HCT116 (cell line): ENCODE measurements around the gene POPDC2. TPM values are rescaled to one million over a fixed set of nuclear protein-coding genes. Genes with fewer than 3 reads are reported as not detected.

ENCODE experiments used
- ATAC-seq: fragments of 200-7000 bp; cut with Tn5 transposase; 2 replicates; pipeline ENCODE4 v1.9.1; 2020; ENCODE audit warnings: mild to moderate bottlenecking, moderate library complexity
- BruUV-seq: library from RNA; stranded (reverse); fragments of 400-500 nt; replicated peaks from 2 replicates; lab custom pipeline; 2021; lab: Mats Ljungman, UMichigan
- CTCF ChIA-PET: fragments of 300-600 bp; sonication (Branson Sonifier 250); formaldehyde crosslinking; loops from one replicate; lab custom pipeline; 2021; ENCODE audit warnings: antibody characterized with exemption; lab: Charles Lee
- POLR2A ChIA-PET: fragments of 300-600, 350-600 bp; sonication (Branson Sonifier 250); formaldehyde crosslinking; loops from one replicate; lab custom pipeline; 2021; ENCODE audit warnings: antibody characterized with exemption; lab: Charles Lee
- RAD21 ChIA-PET, 2 experiments: fragments of 300-600 bp; sonication (Branson Sonifier 250); formaldehyde crosslinking; loops; one replicate each; lab custom pipeline; 2023; ENCODE audit warnings: low total read pairs in 2 of 2; ENCODE audit not compliant: uncharacterized antibody in 2 of 2, unreplicated experiment in 2 of 2, low non-redundant PET in 1 of 2; lab: Charles Lee
- DNase-seq: peaks from one replicate; pipeline ENCODE4 v3.0.0-alpha.2; 2010; ENCODE audit warnings: low read depth, low spot score
- H2AFZ ChIP-seq: fragments of 200-600 bp; shearing (Covaris generic), sonication (generic); 2 replicates; pipeline ENCODE4 v1.6.1; 2017; ENCODE audit warnings: low read depth, mixed run types, mixed read lengths, antibody characterized with exemption, low read length; ENCODE audit not compliant: poor library complexity, severe bottlenecking
- H3K27ac ChIP-seq: 2 replicates; pipeline ENCODE4 v1.5.1; 2012; ENCODE audit warnings: low read depth, low read length
- H3K27me3 ChIP-seq: fragments of 200-600 bp; sonication (generic); 2 replicates; pipeline ENCODE4 v1.6.1; 2016; ENCODE audit warnings: mixed run types, low read length, mixed read lengths; ENCODE audit not compliant: insufficient read depth
- H3K36me3 ChIP-seq, 2 experiments: fragments of 200-500 bp in 1 of 2; fragments of 200-600 bp in 1 of 2; sonication (Bioruptor generic) in 1 of 2; sonication (generic) in 1 of 2; 2 replicates each; pipeline versions ENCODE4 v1.5.1 to v1.6.1; 2014 to 2016; ENCODE audit warnings: low read length in 2 of 2, inconsistent platforms in 1 of 2, mixed read lengths in 1 of 2, mixed run types in 1 of 2; ENCODE audit not compliant: insufficient read depth in 2 of 2, control insufficient read depth in 1 of 2
- H3K4me1 ChIP-seq, 2 experiments: fragments of 200-600 bp in 1 of 2; sonication (generic) in 1 of 2; 2 replicates each; pipeline versions ENCODE4 v1.5.1 to v1.6.1; 2012 to 2017; ENCODE audit warnings: low read length in 2 of 2, inconsistent platforms in 1 of 2, mild to moderate bottlenecking in 1 of 2, mixed read lengths in 1 of 2, mixed run types in 1 of 2, moderate library complexity in 1 of 2; ENCODE audit not compliant: insufficient read depth in 2 of 2, control insufficient read depth in 1 of 2
- H3K4me2 ChIP-seq: fragments of 200-600 bp; sonication (generic); 2 replicates; pipeline ENCODE4 v1.6.1; 2017; ENCODE audit warnings: mixed run types, low read length, mixed read lengths
- H3K4me3 ChIP-seq, 2 experiments: fragments of 200-600 bp in 1 of 2; sonication (generic) in 1 of 2; replicated peaks in 1 of 2; 2 replicates each; pipeline ENCODE4 v1.5.1; 2011 to 2016; ENCODE audit warnings: low read length in 2 of 2, control low read depth in 1 of 2, low read depth in 1 of 2, mild to moderate bottlenecking in 1 of 2, mixed read lengths in 1 of 2, mixed run types in 1 of 2
- H3K79me2 ChIP-seq: fragments of 200-600 bp; sonication (generic); 2 replicates; pipeline ENCODE4 v1.6.1; 2017; ENCODE audit warnings: mild to moderate bottlenecking, mixed run types, low read length, moderate library complexity, mixed read lengths; ENCODE audit not compliant: insufficient read depth
- H3K9ac ChIP-seq: fragments of 200-600 bp; sonication (generic); 2 replicates; pipeline ENCODE4 v1.6.1; 2016; ENCODE audit warnings: low read length, mixed read lengths
- H3K9me2 ChIP-seq: fragments of 200-600 bp; sonication (generic), shearing (Covaris generic); 2 replicates; pipeline ENCODE4 v1.6.1; 2017; ENCODE audit warnings: mixed run types, mild to moderate bottlenecking, moderate library complexity; ENCODE audit not compliant: insufficient read depth
- H3K9me3 ChIP-seq, 2 experiments: fragments of 200-500 bp in 1 of 2; fragments of 200-600 bp in 1 of 2; sonication (Bioruptor generic) in 1 of 2; sonication (generic) in 1 of 2; 2 replicates each; pipeline ENCODE4 v1.6.1; 2014 to 2017; ENCODE audit warnings: low read length in 2 of 2, mixed read lengths in 2 of 2, inconsistent platforms in 1 of 2, low read depth in 1 of 2, mild to moderate bottlenecking in 1 of 2, mixed run types in 1 of 2, moderate library complexity in 1 of 2; ENCODE audit not compliant: control insufficient read depth in 1 of 2, insufficient read depth in 1 of 2
- H4K20me1 ChIP-seq: fragments of 200-600 bp; sonication (generic), shearing (Covaris generic); 2 replicates; pipeline ENCODE4 v1.6.1; 2017; ENCODE audit warnings: mixed run types, mild to moderate bottlenecking, moderate library complexity; ENCODE audit not compliant: insufficient read depth
- EZH2 ChIP-seq: fragments of 200-600 bp; sonication (generic); IDR thresholded peaks from 2 replicates; pipeline ENCODE4 v1.6.1; 2017; ENCODE audit warnings: antibody characterized with exemption, mixed run types
- EZH2phosphoT487 ChIP-seq: fragments of 200-600 bp; IDR thresholded peaks from 2 replicates; pipeline ENCODE4 v1.6.1; 2018; ENCODE audit warnings: antibody characterized with exemption, borderline replicate concordance
- FOSL1 ChIP-seq: IDR thresholded peaks from 2 replicates; pipeline ENCODE4 v1.6.1; 2012; ENCODE audit warnings: low read depth
- JUND ChIP-seq: IDR thresholded peaks from 2 replicates; pipeline ENCODE4 v1.6.1; 2012
- SIN3A ChIP-seq: IDR thresholded peaks from 2 replicates; pipeline ENCODE4 v1.6.1; 2012; ENCODE audit warnings: low read depth
- TCF7L2 ChIP-seq: IDR thresholded peaks from 2 replicates; pipeline ENCODE4 v1.7.0; 2011; ENCODE audit warnings: borderline replicate concordance, inconsistent platforms; ENCODE audit not compliant: insufficient read depth, insufficient read length; ENCODE audit errors: extremely low read depth
- ZNF274 ChIP-seq: fragments of 200-500 bp; sonication (Bioruptor generic); IDR thresholded peaks from 2 replicates; pipeline ENCODE4 v1.6.1; 2014; ENCODE audit warnings: mild to moderate bottlenecking, low read depth, low read length, inconsistent platforms
- intact Hi-C: fragments of 100-400 bp; cut with micrococcal nuclease; formaldehyde crosslinking; loops from 2 replicates; pipeline ENCODE4 v1.10.0; 2022
- total RNA-seq: library from RNA; stranded (reverse); gene quantifications from one replicate; pipeline ENCODE4 v1.2.1, GENCODE V29; 2021; ENCODE audit not compliant: unreplicated experiment
- TF ChIP-seq, protein P1 (sequence below): IDR thresholded peaks from 2 replicates; pipeline ENCODE4 v1.6.1; 2012; ENCODE audit warnings: low read depth
- TF ChIP-seq, protein P2 (sequence below): IDR thresholded peaks from 2 replicates; pipeline ENCODE4 v1.6.1; 2012
- TF ChIP-seq, protein P3 (sequence below): IDR thresholded peaks from 2 replicates; pipeline ENCODE4 v1.6.1; 2011; ENCODE audit warnings: mild to moderate bottlenecking, low read length, moderate library complexity; ENCODE audit not compliant: insufficient replicate concordance; ENCODE audit errors: extremely low read depth

POPDC2 gene
- total RNA-seq, 1 experiment from 2014 or later = 1.6 TPM

DNA sequence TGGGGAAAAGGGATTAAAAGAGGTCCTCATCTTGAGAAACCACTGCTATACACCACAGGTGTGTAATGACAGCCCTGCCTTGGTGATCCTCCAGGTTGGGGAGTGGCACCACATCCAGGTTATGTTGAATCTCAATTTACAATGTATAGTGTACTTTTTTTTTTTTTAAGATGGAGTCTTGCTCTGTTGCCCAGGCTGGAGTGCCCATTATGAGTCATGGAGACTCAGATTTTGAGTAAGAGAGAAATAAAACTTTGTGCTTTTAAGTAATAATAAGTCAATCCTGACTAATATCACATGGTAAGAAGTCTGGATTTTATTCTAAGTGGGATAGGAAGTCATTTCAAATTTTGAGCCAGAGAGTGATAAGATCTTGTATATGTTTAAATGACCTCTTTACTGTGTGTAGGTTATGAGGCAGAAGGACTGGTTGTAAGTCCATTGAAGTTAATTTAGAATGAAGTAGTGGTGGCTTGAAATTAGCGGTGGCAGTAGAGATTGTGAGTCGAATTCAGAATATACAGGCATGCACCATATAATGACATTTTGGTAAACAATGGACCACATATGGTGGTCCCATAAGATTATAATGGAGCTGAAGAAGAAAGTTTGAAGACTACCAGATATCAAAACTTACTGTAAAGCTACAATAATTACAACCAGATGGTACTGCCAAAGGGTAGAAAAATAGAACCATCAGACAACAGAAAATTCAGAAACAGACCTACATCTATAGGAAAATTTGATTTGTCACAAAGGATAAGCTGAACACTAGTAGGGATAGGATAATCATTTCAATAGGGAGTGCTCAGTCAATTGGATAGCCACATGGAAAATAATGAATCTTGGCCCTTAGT is 20.7 kb downstream of the POPDC2 start:
- no TSS peak for BruUV-seq
- CTCF ChIA-PET = no interaction called here

More for the DNA sequence above, 20.7 kb downstream of the POPDC2 start:
- ATAC-seq = no peak
- no peaks in the 10 kb centered on the region for H4K20me1 ChIP-seq
- no peak overlapping the region for H3K9ac ChIP-seq
- ChIA-PET RAD21 (no interaction called here), POLR2A (no interaction called here)
- no peak overlapping the region for H3K4me3 ChIP-seq
- no peaks in the 10 kb centered on the region for H3K36me3 ChIP-seq
- no peaks in the 10 kb centered on the region for H3K9me3 ChIP-seq
- no peak overlapping the region for H3K4me2 ChIP-seq
- DNase-seq = no peak
- H2AFZ ChIP-seq = no peak overlapping the region
- intact Hi-C loops = no loop called here
- no peaks in the 10 kb centered on the region for H3K27me3 ChIP-seq
- H3K4me1 ChIP-seq = peaks cover 0 to 45% of the 10 kb centered on the region in 2 experiments; a peak in 2 of 4 replicates
- no peak overlapping the region for H3K27ac ChIP-seq
- no peaks in the 10 kb centered on the region for H3K79me2 ChIP-seq
- TF ChIP-seq SIN3A (no peak), FOSL1 (no peak), EZH2phosphoT487 (no peak), TCF7L2 (no peak), ZNF274 (no peak), EZH2 (no peak), JUND (no peak)
- TF ChIP-seq, protein P1, sequence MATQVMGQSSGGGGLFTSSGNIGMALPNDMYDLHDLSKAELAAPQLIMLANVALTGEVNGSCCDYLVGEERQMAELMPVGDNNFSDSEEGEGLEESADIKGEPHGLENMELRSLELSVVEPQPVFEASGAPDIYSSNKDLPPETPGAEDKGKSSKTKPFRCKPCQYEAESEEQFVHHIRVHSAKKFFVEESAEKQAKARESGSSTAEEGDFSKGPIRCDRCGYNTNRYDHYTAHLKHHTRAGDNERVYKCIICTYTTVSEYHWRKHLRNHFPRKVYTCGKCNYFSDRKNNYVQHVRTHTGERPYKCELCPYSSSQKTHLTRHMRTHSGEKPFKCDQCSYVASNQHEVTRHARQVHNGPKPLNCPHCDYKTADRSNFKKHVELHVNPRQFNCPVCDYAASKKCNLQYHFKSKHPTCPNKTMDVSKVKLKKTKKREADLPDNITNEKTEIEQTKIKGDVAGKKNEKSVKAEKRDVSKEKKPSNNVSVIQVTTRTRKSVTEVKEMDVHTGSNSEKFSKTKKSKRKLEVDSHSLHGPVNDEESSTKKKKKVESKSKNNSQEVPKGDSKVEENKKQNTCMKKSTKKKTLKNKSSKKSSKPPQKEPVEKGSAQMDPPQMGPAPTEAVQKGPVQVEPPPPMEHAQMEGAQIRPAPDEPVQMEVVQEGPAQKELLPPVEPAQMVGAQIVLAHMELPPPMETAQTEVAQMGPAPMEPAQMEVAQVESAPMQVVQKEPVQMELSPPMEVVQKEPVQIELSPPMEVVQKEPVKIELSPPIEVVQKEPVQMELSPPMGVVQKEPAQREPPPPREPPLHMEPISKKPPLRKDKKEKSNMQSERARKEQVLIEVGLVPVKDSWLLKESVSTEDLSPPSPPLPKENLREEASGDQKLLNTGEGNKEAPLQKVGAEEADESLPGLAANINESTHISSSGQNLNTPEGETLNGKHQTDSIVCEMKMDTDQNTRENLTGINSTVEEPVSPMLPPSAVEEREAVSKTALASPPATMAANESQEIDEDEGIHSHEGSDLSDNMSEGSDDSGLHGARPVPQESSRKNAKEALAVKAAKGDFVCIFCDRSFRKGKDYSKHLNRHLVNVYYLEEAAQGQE = no peak
- TF ChIP-seq, protein P2, sequence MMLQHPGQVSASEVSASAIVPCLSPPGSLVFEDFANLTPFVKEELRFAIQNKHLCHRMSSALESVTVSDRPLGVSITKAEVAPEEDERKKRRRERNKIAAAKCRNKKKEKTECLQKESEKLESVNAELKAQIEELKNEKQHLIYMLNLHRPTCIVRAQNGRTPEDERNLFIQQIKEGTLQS = no peak
- TF ChIP-seq, protein P3, sequence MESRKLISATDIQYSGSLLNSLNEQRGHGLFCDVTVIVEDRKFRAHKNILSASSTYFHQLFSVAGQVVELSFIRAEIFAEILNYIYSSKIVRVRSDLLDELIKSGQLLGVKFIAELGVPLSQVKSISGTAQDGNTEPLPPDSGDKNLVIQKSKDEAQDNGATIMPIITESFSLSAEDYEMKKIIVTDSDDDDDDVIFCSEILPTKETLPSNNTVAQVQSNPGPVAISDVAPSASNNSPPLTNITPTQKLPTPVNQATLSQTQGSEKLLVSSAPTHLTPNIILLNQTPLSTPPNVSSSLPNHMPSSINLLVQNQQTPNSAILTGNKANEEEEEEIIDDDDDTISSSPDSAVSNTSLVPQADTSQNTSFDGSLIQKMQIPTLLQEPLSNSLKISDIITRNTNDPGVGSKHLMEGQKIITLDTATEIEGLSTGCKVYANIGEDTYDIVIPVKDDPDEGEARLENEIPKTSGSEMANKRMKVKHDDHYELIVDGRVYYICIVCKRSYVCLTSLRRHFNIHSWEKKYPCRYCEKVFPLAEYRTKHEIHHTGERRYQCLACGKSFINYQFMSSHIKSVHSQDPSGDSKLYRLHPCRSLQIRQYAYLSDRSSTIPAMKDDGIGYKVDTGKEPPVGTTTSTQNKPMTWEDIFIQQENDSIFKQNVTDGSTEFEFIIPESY = no peak
- no peaks in the 10 kb centered on the region for H3K9me2 ChIP-seq
